Thoracic aorta (tissue), 2 donors: ENCODE measurements around the gene VTCN1. TPM values are rescaled to one million over a fixed set of nuclear protein-coding genes. Genes with fewer than 3 reads are reported as not detected.

Source experiments
- ATAC-seq: fragments of 150-250 bp; one replicate; pipeline ENCODE4 v1.8.0; 2017; ENCODE audit warnings: low read depth; ENCODE audit not compliant: insufficient number of reproducible peaks, low FRiP score
- DNase-seq: peaks from one replicate; pipeline ENCODE4 v3.0.0-alpha.2; 2020; ENCODE audit warnings: low spot score
- H3K27ac ChIP-seq, 2 donors: fragments of 200-600 bp; sonication (generic); 1 replicate in 1 of 2; 2 replicates in 1 of 2; pipeline ENCODE4 v1.5.1; 2016; ENCODE audit warnings: mild to moderate bottlenecking in 2 of 2, moderate library complexity in 2 of 2
- H3K27me3 ChIP-seq: fragments of 200-600 bp; sonication (generic); replicated peaks from 2 replicates; pipeline ENCODE4 v1.6.0; 2016; ENCODE audit warnings: mild to moderate bottlenecking; ENCODE audit not compliant: insufficient read depth
- H3K36me3 ChIP-seq: fragments of 200-600 bp; sonication (generic); one replicate; pipeline ENCODE4 v1.5.1; 2016
- H3K4me1 ChIP-seq, 2 donors: fragments of 200-600 bp; sonication (generic); 1 replicate in 1 of 2; 2 replicates in 1 of 2; pipeline versions ENCODE4 v1.5.1 to v1.6.0; 2016; ENCODE audit warnings: low read depth in 2 of 2, mild to moderate bottlenecking in 1 of 2; ENCODE audit not compliant: control insufficient read depth in 1 of 2
- H3K4me3 ChIP-seq: fragments of 200-600 bp; sonication (generic); 2 replicates; pipeline ENCODE4 v1.5.1; 2016; ENCODE audit warnings: mild to moderate bottlenecking
- H3K9me3 ChIP-seq: fragments of 200-600 bp; sonication (generic); 2 replicates; pipeline ENCODE4 v1.5.1; 2016
- total RNA-seq, 2 donors: library from RNA; depleted of rRNA; stranded (reverse); fragments of >200 nt; gene quantifications; one replicate each; pipeline versions ENCODE4 v1.1.0 to v1.2.3, GENCODE V29; 2016
- TF ChIP-seq, protein P1 (sequence below): fragments of 200-600 bp; sonication (generic); IDR thresholded peaks from one replicate; pipeline ENCODE4 v1.5.1; 2019; ENCODE audit warnings: antibody characterized with exemption

VTCN1 gene
- total RNA-seq, 2 donors from 2014 or later = not detected

DNA sequence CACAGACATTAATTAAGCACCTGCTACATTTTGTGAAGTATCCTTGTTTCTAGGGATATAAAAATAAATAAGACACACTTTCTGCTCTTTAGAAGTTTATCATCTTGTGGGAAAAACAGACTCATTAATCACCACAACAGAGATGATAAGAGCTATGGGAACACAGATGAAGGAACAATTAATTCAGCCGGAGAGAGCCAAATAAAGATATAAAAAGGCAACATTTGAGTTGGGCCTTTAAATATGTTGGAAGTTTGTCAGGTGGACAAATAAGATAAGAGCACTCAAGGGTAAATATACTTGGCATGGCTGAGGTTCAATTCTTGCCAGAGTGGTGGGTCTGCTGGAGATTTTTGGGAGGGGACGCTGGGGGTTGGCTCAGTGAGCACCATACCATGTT, 34.2 kb upstream of the VTCN1 start:
- Histone ChIP-seq H3K36me3 (no peaks in the 10 kb centered on the region), H3K27ac (no peak overlapping the region), H3K4me3 (no peak overlapping the region), H3K27me3 (no peaks in the 10 kb centered on the region), H3K4me1 (no peaks in the 10 kb centered on the region), H3K9me3 (no peaks in the 10 kb centered on the region)
- ATAC-seq (no peak), DNase-seq (no peak)
- TF ChIP-seq, protein P1, sequence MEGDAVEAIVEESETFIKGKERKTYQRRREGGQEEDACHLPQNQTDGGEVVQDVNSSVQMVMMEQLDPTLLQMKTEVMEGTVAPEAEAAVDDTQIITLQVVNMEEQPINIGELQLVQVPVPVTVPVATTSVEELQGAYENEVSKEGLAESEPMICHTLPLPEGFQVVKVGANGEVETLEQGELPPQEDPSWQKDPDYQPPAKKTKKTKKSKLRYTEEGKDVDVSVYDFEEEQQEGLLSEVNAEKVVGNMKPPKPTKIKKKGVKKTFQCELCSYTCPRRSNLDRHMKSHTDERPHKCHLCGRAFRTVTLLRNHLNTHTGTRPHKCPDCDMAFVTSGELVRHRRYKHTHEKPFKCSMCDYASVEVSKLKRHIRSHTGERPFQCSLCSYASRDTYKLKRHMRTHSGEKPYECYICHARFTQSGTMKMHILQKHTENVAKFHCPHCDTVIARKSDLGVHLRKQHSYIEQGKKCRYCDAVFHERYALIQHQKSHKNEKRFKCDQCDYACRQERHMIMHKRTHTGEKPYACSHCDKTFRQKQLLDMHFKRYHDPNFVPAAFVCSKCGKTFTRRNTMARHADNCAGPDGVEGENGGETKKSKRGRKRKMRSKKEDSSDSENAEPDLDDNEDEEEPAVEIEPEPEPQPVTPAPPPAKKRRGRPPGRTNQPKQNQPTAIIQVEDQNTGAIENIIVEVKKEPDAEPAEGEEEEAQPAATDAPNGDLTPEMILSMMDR = no peak

DNA sequence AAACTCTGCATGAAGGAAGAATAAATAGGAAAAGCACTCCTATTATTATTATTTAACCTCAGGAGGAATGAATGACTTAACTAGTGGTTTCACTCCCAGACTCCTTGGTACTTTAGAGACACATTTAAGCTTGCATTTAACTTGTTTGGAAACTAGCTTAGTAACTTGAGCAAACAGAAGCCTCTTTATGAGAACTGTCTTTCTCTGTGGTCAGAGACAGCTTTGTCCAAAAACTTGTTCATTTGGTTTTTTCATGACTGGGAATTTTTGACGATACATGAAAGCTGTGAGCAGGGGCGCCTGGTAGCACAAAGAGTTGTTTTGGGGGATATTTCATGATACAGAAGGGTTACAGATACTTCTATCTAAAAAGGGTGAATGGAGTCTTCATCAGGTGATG, 33.6 kb upstream of the VTCN1 start:
- Histone ChIP-seq H3K4me1 (no peaks in the 10 kb centered on the region), H3K27ac (no peak overlapping the region), H3K4me3 (no peak overlapping the region), H3K27me3 (no peaks in the 10 kb centered on the region), H3K36me3 (no peaks in the 10 kb centered on the region), H3K9me3 (no peaks in the 10 kb centered on the region)
- TF ChIP-seq, protein P1 = no peak
- DNase-seq (no peak), ATAC-seq (no peak)

DNA sequence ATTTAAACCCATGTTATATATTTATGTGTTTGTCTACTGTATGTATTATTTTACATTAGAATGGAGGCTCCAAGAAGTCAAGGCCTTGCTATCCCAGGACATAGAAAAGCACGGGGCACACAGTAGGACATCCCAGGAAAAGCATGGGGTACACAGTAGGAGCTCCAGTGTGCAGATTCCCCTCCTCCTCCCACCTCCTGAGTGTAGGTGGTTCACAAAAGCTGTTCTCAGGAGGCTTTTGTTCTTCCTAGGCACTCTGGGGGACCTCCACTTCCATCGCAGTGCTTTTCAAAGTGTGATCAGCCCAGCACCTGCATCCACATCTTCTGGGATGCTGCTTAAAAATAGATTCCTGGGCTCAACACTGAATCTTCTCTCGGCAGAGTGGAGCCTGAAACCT, 30.8 kb upstream of the VTCN1 start:
- no peaks in the 10 kb centered on the region for H3K9me3 ChIP-seq
- H3K4me3 ChIP-seq = no peak overlapping the region
- H3K27ac ChIP-seq = no peak overlapping the region
- H3K36me3 ChIP-seq = no peaks in the 10 kb centered on the region
- peaks cover 0 to 5% of the 10 kb centered on the region in 2 donors for H3K4me1 ChIP-seq
- TF ChIP-seq, protein P1 = no peak
- H3K27me3 ChIP-seq = no peaks in the 10 kb centered on the region
- ATAC-seq = no peak
- DNase-seq = no peak

DNA sequence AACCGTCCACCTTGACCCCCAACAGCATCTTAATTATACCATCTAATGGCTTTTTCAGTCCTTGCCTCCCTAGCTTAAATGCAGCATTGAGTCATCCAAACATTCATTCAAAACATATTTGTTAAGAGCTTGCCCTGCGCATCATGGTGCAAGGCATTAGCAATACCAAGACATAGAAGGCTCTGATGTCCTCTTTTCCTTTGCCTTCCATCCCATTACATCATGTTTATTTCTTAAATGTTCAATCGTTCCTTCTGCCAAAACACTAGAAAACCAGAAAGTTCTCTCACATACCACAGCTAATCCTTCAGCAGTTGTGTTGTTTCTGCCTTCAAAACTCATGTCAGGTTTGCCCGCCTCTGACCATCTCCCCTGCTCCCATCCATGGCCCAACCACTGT, 29.8 kb upstream of the VTCN1 start:
- no peak overlapping the region for H3K4me3 ChIP-seq
- ATAC-seq (no peak), DNase-seq (no peak)
- peaks cover 0 to 5% of the 10 kb centered on the region in 2 donors for H3K4me1 ChIP-seq
- no peak overlapping the region for H3K27ac ChIP-seq
- H3K27me3 ChIP-seq = no peaks in the 10 kb centered on the region
- TF ChIP-seq, protein P1 = no peak
- no peaks in the 10 kb centered on the region for H3K9me3 ChIP-seq
- no peaks in the 10 kb centered on the region for H3K36me3 ChIP-seq

DNA sequence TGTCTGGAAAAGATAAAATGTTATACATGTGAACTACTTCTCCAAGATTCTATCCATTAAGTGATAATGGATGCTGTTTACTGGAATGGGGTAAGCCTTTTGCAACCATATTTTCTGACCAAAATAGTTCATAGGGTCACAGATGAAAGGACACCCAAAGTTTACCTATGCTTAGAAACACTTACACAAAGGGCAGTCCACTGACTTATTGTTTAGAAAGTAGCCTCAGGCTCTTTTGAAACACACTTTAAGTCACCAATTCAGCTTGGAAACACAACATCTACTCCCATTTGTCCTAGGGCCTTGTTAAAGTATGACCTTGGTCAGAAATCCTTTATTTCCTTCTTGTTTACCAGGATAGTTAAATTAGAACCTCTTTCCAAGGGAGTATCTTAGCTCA, 28.7 kb upstream of the VTCN1 start:
- TF ChIP-seq, protein P1 = no peak
- no peaks in the 10 kb centered on the region for H3K9me3 ChIP-seq
- no peak overlapping the region for H3K27ac ChIP-seq
- H3K27me3 ChIP-seq = no peaks in the 10 kb centered on the region
- peaks cover 0 to 5% of the 10 kb centered on the region in 2 donors for H3K4me1 ChIP-seq
- H3K4me3 ChIP-seq = no peak overlapping the region
- no peak for DNase-seq
- no peak for ATAC-seq
- no peaks in the 10 kb centered on the region for H3K36me3 ChIP-seq
